GM12865 (cell line): ENCODE data around the gene FLYWCH1.
"Not testable (repeated sequence)": the region's sequence is repeated elsewhere in the genome, so short reads cannot be mapped to it uniquely, and the experiment has no call there.

Experiments
- DNase-seq: peaks from one replicate; pipeline ENCODE4 v3.0.0; 2010; ENCODE audit warnings: low read depth
- H3K4me3 ChIP-seq: 2 replicates; pipeline ENCODE4 v1.5.1; 2011; ENCODE audit warnings: mild to moderate bottlenecking, low read depth, low read length, control low read depth
- CTCF ChIP-seq: IDR thresholded peaks from 2 replicates; pipeline ENCODE4 v1.5.1; 2011; ENCODE audit warnings: low read length, control low read depth, low read depth, inconsistent platforms; ENCODE audit not compliant: insufficient read depth; ENCODE audit errors: missing control alignments

FLYWCH1 gene

DNA sequence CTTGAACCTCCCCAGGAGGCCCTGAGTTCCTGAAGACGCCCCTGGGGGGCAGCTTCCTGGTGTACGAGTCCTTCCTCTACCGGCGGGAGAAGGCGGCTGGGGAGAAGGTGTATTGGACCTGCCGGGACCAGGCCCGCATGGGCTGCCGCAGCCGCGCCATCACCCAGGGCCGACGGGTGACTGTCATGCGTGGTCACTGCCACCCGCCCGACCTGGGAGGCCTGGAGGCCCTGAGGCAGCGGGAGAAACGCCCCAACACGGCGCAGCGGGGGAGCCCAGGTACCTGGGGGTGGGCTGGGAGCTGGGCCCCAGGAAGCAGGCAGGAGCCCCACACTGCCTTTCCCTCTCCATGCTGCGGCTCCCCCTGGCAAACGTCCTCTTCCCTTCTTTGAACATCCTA is 22.0 kb downstream of the FLYWCH1 start:
- no peak overlapping the region for H3K4me3 ChIP-seq
- no peak for DNase-seq
- no peak for TF ChIP-seq CTCF

GRCh38 chr16:2934450-2934849 is 22.7 kb downstream of the FLYWCH1 start:
- H3K4me3 ChIP-seq = no peak overlapping the region
- TF ChIP-seq CTCF = no peak
- DNase-seq = no peak

DNA sequence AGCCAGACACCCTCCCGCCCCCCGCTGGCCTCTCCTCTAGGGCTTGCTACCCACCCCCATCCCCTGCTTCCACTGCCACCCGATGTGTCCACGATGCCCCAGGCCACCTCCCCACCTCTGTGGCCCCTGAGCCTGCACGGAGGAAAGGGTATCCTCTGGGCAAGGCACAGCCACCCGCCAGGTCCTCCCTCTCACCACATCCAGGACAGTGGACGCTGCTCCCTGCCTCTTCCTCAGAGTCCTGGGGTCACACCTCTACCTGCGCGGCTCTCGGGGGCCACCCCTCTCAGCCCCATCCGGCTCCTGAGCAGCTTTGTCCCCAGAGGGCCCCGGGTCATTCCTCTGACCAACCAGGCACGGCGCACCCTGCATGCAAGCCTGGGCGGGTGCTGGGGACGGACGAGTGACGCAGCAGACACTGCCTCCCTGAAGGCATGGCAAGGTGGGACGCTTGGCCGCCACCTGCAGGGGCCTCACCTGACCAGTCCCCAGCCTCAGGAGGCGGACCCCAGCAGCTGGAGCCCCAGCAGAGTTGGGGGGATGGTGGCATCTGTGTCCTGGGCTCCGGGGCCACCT is 24.8 kb downstream of the FLYWCH1 start:
- H3K4me3 ChIP-seq = no peak overlapping the region
- no peak for TF ChIP-seq CTCF
- no peak for DNase-seq

- no peak overlapping the region for H3K4me3 ChIP-seq
These were observed 25.4 kb downstream of the FLYWCH1 start for GRCh38 chr16:2937170-2937569.

GRCh38 chr16:2938206-2938605 is 26.5 kb downstream of the FLYWCH1 start:
- no peak for TF ChIP-seq CTCF
- no peak overlapping the region for H3K4me3 ChIP-seq
- no peak for DNase-seq

More at GRCh38 chr16:2937170-2937569, 25.4 kb downstream of the FLYWCH1 start:
- TF ChIP-seq CTCF = no peak
- no peak for DNase-seq

DNA sequence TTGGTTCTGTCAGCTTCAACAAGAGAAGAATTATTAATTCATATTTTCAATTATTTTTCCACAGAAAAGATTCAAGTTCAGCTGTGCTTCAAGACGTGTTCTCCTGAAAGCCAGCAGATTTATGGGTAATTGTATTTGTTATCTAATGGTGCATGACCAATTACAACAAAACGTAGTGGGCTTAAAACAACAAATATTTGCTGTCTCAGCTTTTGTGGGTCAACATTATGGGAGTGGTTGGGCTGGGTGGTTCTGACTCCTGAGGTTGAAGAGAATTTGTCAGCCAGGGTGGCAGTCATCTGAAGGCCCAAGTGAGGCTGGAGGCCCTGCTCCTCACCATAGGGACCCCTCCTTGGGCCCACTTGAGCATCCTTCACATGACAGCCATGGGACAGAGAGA is 28.2 kb downstream of the FLYWCH1 start:
- DNase-seq = no peak
- no peak for TF ChIP-seq CTCF
- H3K4me3 ChIP-seq = no peak overlapping the region

GRCh38 chr16:2942045-2942444 is 30.3 kb downstream of the FLYWCH1 start:
- no peak for DNase-seq
- H3K4me3 ChIP-seq = no peak overlapping the region
- TF ChIP-seq CTCF = no peak

GRCh38 chr16:2943716-2944115 is 32.0 kb downstream of the FLYWCH1 start:
- not testable (repeated sequence) for DNase-seq, H3K4me3 ChIP-seq
